Measurements from ENCODE around the gene ITPKC. TPM values are rescaled to one million over a fixed set of nuclear protein-coding genes. Genes with fewer than 3 reads are reported as not detected.

The ITPKC gene
- total and polyA plus RNA-seq, 4 donors, result 28.0 to 97.2 (median 43.1) TPM

DNA sequence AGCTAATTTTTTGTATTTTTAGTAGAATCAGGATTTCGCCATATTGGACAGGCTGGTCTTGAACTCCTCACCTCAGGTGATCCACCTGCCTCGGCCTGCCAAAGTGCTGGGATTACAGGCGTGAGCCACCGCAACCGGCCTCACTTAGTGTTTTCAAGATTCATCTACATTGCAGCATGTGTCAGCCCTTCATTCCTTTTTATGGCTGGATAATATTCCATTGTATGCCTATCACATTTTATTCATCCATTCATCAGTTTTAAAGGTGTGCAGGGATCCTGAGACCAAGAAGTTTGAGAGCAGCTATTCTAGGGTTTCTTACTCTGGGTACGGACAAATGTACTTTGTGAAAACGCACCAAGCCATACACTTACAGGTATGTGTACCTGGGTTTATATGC, 9.3 kb upstream of the ITPKC start:
- ATAC-seq (ENCODE audit: insufficient read depth, low FRiP score) (no peak), DNase-seq (no peak)
- 97 to 99% methylated on average over 7 of the region's 7 CpGs for WGBS, 2 donors
- peaks cover 0 to 2% (median 0%) of the 10 kb centered on the region in 5 donors for H3K4me1 ChIP-seq (ENCODE audit: control insufficient read depth in 5 of 5, insufficient read depth in 5 of 5, low read length in 5 of 5)
- H3K27me3 ChIP-seq (ENCODE audit: control insufficient read depth in 3 of 3, insufficient read depth in 3 of 3, low read length in 2 of 3), result no peaks in the 10 kb centered on the region
- no peak overlapping the region for H3K9ac ChIP-seq (ENCODE audit: insufficient read depth in 1 of 2, low read length in 2 of 2)
- no peak overlapping the region for H3K27ac ChIP-seq (ENCODE audit: low read depth in 1 of 2, low read length in 1 of 2)
- no peaks in the 10 kb centered on the region for H3K9me3 ChIP-seq (ENCODE audit: control insufficient read depth in 4 of 4, insufficient read depth in 3 of 4, low read length in 3 of 4)
- H3K4me3 ChIP-seq, result no peak overlapping the region
- TF ChIP-seq, protein P1, sequence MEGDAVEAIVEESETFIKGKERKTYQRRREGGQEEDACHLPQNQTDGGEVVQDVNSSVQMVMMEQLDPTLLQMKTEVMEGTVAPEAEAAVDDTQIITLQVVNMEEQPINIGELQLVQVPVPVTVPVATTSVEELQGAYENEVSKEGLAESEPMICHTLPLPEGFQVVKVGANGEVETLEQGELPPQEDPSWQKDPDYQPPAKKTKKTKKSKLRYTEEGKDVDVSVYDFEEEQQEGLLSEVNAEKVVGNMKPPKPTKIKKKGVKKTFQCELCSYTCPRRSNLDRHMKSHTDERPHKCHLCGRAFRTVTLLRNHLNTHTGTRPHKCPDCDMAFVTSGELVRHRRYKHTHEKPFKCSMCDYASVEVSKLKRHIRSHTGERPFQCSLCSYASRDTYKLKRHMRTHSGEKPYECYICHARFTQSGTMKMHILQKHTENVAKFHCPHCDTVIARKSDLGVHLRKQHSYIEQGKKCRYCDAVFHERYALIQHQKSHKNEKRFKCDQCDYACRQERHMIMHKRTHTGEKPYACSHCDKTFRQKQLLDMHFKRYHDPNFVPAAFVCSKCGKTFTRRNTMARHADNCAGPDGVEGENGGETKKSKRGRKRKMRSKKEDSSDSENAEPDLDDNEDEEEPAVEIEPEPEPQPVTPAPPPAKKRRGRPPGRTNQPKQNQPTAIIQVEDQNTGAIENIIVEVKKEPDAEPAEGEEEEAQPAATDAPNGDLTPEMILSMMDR (IDR thresholded peaks at IDR 0.05; ENCODE audit: control extremely low read depth, extremely low read depth), result no peak
- H3K36me3 ChIP-seq (ENCODE audit: control insufficient read depth in 4 of 4, insufficient read depth in 4 of 4, low read length in 4 of 4), result peaks cover 9 to 32% (median 25%) of the 10 kb centered on the region in 4 donors

DNA sequence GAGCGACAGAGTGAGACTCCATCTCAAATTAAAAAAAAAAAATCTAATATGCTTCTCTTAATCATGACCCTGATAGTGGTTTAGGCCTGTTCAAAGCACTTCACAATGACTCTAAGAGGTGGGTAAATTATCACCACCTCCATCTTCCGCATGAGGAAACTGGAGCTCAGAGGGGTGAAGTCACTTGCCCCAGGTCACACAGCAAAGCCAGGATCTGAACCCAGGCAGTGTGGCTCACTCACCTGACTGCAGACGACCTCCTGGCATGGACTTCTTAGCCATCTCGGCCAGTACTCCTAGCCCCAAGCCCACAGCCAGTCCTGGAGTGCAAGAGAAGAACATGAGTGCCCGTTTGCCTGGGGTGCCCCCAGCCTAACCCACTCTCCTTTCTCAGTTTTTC, 7.1 kb upstream of the ITPKC start:
- H3K4me3 ChIP-seq, result no peak overlapping the region
- peaks cover 9 to 23% (median 11%) of the 10 kb centered on the region in 4 donors for H3K36me3 ChIP-seq (ENCODE audit: control insufficient read depth in 4 of 4, insufficient read depth in 4 of 4, low read length in 4 of 4)
- DNase-seq, result no peak
- H3K9me3 ChIP-seq (ENCODE audit: control insufficient read depth in 4 of 4, insufficient read depth in 3 of 4, low read length in 3 of 4), result no peaks in the 10 kb centered on the region
- H3K9ac ChIP-seq (ENCODE audit: insufficient read depth in 1 of 2, low read length in 2 of 2), result no peak overlapping the region
- 93 to 94% methylated on average over 5 of the region's 5 CpGs for whole genome bisulfite sequencing, 2 donors
- TF ChIP-seq, protein P1 (IDR thresholded peaks at IDR 0.05; ENCODE audit: control extremely low read depth, extremely low read depth), result no peak
- peaks cover 0 to 7% (median 5%) of the 10 kb centered on the region in 5 donors for H3K4me1 ChIP-seq (ENCODE audit: control insufficient read depth in 5 of 5, insufficient read depth in 5 of 5, low read length in 5 of 5)
- H3K27ac ChIP-seq (ENCODE audit: low read depth in 1 of 2, low read length in 1 of 2), result no peak overlapping the region
- H3K27me3 ChIP-seq (ENCODE audit: control insufficient read depth in 3 of 3, insufficient read depth in 3 of 3, low read length in 2 of 3), result no peaks in the 10 kb centered on the region
- ATAC-seq (ENCODE audit: insufficient read depth, low FRiP score), result no peak

DNA sequence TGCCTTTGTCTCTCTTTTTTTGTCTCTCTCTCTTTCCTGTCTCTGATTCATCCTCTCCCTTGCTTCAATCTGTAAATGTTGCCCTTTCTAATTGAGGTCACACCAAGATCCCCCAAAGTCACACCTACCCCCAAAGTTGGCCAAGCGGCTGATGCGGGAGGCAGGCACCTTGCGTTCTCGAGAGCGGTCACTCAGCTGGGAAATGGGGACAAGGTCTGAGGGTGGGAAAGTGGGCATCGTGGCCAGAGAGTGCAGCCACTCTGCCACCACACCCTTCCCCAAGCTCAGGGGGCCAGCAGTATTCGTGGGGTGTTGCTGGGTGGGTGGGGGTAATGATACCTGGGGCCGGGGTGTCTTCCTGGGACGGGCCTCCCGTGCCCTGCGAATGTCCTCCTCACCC, 3.0 kb upstream of the ITPKC start:
- 81 to 91% methylated on average over 11 of the region's 11 CpGs for WGBS, 2 donors
- no peaks in the 10 kb centered on the region for H3K27me3 ChIP-seq (ENCODE audit: control insufficient read depth in 3 of 3, insufficient read depth in 3 of 3, low read length in 2 of 3)
- ATAC-seq (ENCODE audit: insufficient read depth, low FRiP score), result no peak
- H3K9me3 ChIP-seq (ENCODE audit: control insufficient read depth in 4 of 4, insufficient read depth in 3 of 4, low read length in 3 of 4), result no peaks in the 10 kb centered on the region
- H3K4me1 ChIP-seq (ENCODE audit: control insufficient read depth in 5 of 5, insufficient read depth in 5 of 5, low read length in 5 of 5), result peaks cover 0 to 36% (median 11%) of the 10 kb centered on the region in 5 donors
- H3K9ac ChIP-seq (ENCODE audit: insufficient read depth in 1 of 2, low read length in 2 of 2), result peak overlapping the region in 1 of 2 donors; percentile 12
- no peak for DNase-seq
- peak overlapping the region; percentile 81 to 93 for H3K27ac ChIP-seq (ENCODE audit: low read depth in 1 of 2, low read length in 1 of 2)
- H3K4me3 ChIP-seq, result no peak overlapping the region
- TF ChIP-seq, protein P1 (IDR thresholded peaks at IDR 0.05; ENCODE audit: control extremely low read depth, extremely low read depth), result no peak
- peaks cover 2 to 16% (median 2%) of the 10 kb centered on the region in 4 donors for H3K36me3 ChIP-seq (ENCODE audit: control insufficient read depth in 4 of 4, insufficient read depth in 4 of 4, low read length in 4 of 4)

Measured in lung (tissue), 12 donors.